A549 (cell line): ENCODE results near the gene MPPED2. TPM values are rescaled to one million over a fixed set of nuclear protein-coding genes. Genes with fewer than 3 reads are reported as not detected.

ENCODE experiments used
- ATAC-seq, 2 experiments: fragments of 200-7000 bp in 1 of 2; fragments of >200 bp in 1 of 2; cut with Nextera tagmentation in 1 of 2; cut with Tn5 transposase in 1 of 2; 3 replicates each; pipeline versions ENCODE4 v1.8.0 to v1.9.1; 2018 to 2020; ENCODE audit warnings: mild to moderate bottlenecking in 1 of 2, moderate library complexity in 1 of 2
- CTCF ChIA-PET: fragments of 300-600 bp; sonication (Branson Sonifier 250); formaldehyde crosslinking; extraction: SDS; loops from one replicate; lab custom pipeline; 2021; ENCODE audit warnings: antibody characterized with exemption, inconsistent platforms; lab: Yijun Ruan, JAX
- POLR2A ChIA-PET: fragments of 350-600 bp; formaldehyde crosslinking; extraction: SDS; loops from one replicate; lab custom pipeline; 2021; ENCODE audit warnings: antibody characterized with exemption, inconsistent platforms; lab: Yijun Ruan, JAX
- DNase-seq, 2 experiments: peaks; one replicate each; pipeline versions ENCODE4 v3.0.0 to v3.0.0-alpha.2; 2011 to 2016; ENCODE audit warnings: low read depth in 1 of 2, low spot score in 1 of 2
- FAIRE-seq: peaks from 2 replicates; lab custom pipeline; 2011; peaks lifted over from hg19 to GRCh38; lab: Jason Lieb, UNC
- H3K27ac ChIP-seq, 2 experiments: fragments of >200 bp; sonication (Bioruptor Twin); formaldehyde crosslinking; 3 replicates each; pipeline ENCODE4 v1.5.1; 2016 to 2017
- H3K4me1 ChIP-seq: fragments of >200 bp; sonication (Bioruptor Twin); formaldehyde crosslinking; 3 replicates; pipeline ENCODE4 v1.6.1; 2016
- H3K4me2 ChIP-seq: fragments of >200 bp; sonication (Bioruptor Twin); formaldehyde crosslinking; 3 replicates; pipeline ENCODE4 v1.6.1; 2016
- H3K4me3 ChIP-seq: fragments of >200 bp; sonication (Bioruptor Twin); formaldehyde crosslinking; 3 replicates; pipeline ENCODE4 v1.5.1; 2016
- H3K9me3 ChIP-seq: fragments of >200 bp; sonication (Bioruptor Twin); formaldehyde crosslinking; 3 replicates; pipeline ENCODE4 v1.6.1; 2016
- BCL3 ChIP-seq: fragments of >200 bp; sonication (Bioruptor Twin); formaldehyde crosslinking; IDR thresholded peaks from 3 replicates; pipeline ENCODE4 v1.6.1; 2016
- CBX2 ChIP-seq: fragments of 200-600 bp; sonication (generic); IDR thresholded peaks from 2 replicates; pipeline ENCODE4 v1.6.1; 2016; ENCODE audit warnings: low read depth, mild to moderate bottlenecking, borderline replicate concordance
- CHD4 ChIP-seq: fragments of 200-600 bp; sonication (generic); IDR thresholded peaks from 2 replicates; pipeline ENCODE4 v1.6.1; 2016; ENCODE audit warnings: antibody characterized with exemption, mild to moderate bottlenecking, borderline replicate concordance
- E2F6 ChIP-seq: IDR thresholded peaks from 2 replicates; pipeline ENCODE4 v1.6.1; 2012; ENCODE audit warnings: low read depth, borderline replicate concordance
- ELK1 ChIP-seq: fragments of 150-350 bp; IDR thresholded peaks from 2 replicates; pipeline ENCODE4 v1.6.1; 2014; ENCODE audit warnings: low read depth, mild to moderate bottlenecking, low read length
- EP300 ChIP-seq, 2 experiments: fragments of >200 bp; sonication (Bioruptor Twin); formaldehyde crosslinking; IDR thresholded peaks; 2 replicates in 1 of 2; 3 replicates in 1 of 2; pipeline ENCODE4 v1.6.1; 2016 to 2017
- FOXS1 ChIP-seq: fragments of 250-450 bp; sonication (Bioruptor Pico); IDR thresholded peaks from 2 replicates; pipeline ENCODE4 v1.5.0; 2020; ENCODE audit warnings: mild to moderate bottlenecking, moderate library complexity
- HEYL ChIP-seq: fragments of 250-450 bp; sonication (Bioruptor Pico); IDR thresholded peaks from 2 replicates; pipeline ENCODE4 v1.8.0; 2021; ENCODE audit warnings: mild to moderate bottlenecking, moderate library complexity
- HOXA7 ChIP-seq: fragments of 250-450 bp; sonication (Bioruptor Pico); IDR thresholded peaks from 2 replicates; pipeline ENCODE4 v1.5.0; 2020; ENCODE audit warnings: mild to moderate bottlenecking, moderate library complexity
- JUN ChIP-seq, 2 experiments: fragments of >200 bp; sonication (Bioruptor Twin); formaldehyde crosslinking; IDR thresholded peaks; 2 replicates in 1 of 2; 3 replicates in 1 of 2; pipeline ENCODE4 v1.6.1; 2016 to 2017
- MAZ ChIP-seq: fragments of 150-350 bp; IDR thresholded peaks from 2 replicates; pipeline ENCODE4 v1.6.1; 2014; ENCODE audit warnings: antibody characterized with exemption, low read depth, low read length, borderline replicate concordance
- NR3C1 ChIP-seq: fragments of >200 bp; sonication (Bioruptor Twin); formaldehyde crosslinking; IDR thresholded peaks from 3 replicates; pipeline ENCODE4 v1.6.1; 2017
- RAD21 ChIP-seq, 2 experiments: fragments of >200 bp in 1 of 2; sonication (Bioruptor Twin) in 1 of 2; formaldehyde crosslinking in 1 of 2; IDR thresholded peaks in 1 of 2; conservative IDR thresholded peaks in 1 of 2; 2 replicates in 1 of 2; 3 replicates in 1 of 2; pipeline ENCODE4 v1.6.1; 2012 to 2018; ENCODE audit warnings: inconsistent platforms in 1 of 2
- RARB ChIP-seq: fragments of 250-450 bp; sonication (Bioruptor Pico); IDR thresholded peaks from 2 replicates; pipeline ENCODE4 v1.8.0; 2021; ENCODE audit warnings: mild to moderate bottlenecking, moderate library complexity
- RCOR1 ChIP-seq: fragments of 150-350 bp; IDR thresholded peaks from 2 replicates; pipeline ENCODE4 v1.6.1; 2014; ENCODE audit warnings: antibody characterized with exemption, low read length, low read depth
- REST ChIP-seq: fragments of 200-600 bp; sonication (generic); IDR thresholded peaks from 2 replicates; pipeline ENCODE4 v1.6.1; 2016; ENCODE audit warnings: antibody characterized with exemption, mild to moderate bottlenecking, moderate library complexity
- SREBF2 ChIP-seq: fragments of 450-650 bp; IDR thresholded peaks from 2 replicates; pipeline ENCODE4 v1.6.1; 2014; ENCODE audit warnings: mild to moderate bottlenecking, moderate library complexity
- TP53 ChIP-seq: fragments of 250-450 bp; sonication (Bioruptor Pico); IDR thresholded peaks from 2 replicates; pipeline ENCODE4 v1.5.0; 2021; ENCODE audit warnings: mild to moderate bottlenecking, moderate library complexity
- USF2 ChIP-seq: fragments of 450-650 bp; IDR thresholded peaks from 2 replicates; pipeline ENCODE4 v1.6.1; 2014; ENCODE audit warnings: antibody characterized with exemption
- ZC3H11A ChIP-seq: fragments of 450-650 bp; IDR thresholded peaks from 2 replicates; pipeline ENCODE4 v1.6.1; 2014; ENCODE audit warnings: antibody characterized with exemption, mild to moderate bottlenecking
- ZSCAN20 ChIP-seq: fragments of 250-450 bp; sonication (Bioruptor Pico); IDR thresholded peaks from 2 replicates; pipeline ENCODE4 v1.8.0; 2022; ENCODE audit warnings: mild to moderate bottlenecking, moderate library complexity
- WGBS: methylation state at CpG from one replicate; pipeline ENCODE4 v1.1.6; 2017; ENCODE audit errors: missing lambda C conversion rate; 5-methylcytosine and 5-hydroxymethylcytosine counted together
- polyA plus RNA-seq, 4 experiments: library from polyadenylated mRNA; depleted of rRNA in 3 of 4; stranded (reverse); fragments of >200 nt; fragmentation: RNase III in 1 of 4; extraction: RNeasy Plus Mini Kit Qiagen cat#74134 plus additional on column Dnase treatment in 1 of 4; gene quantifications; 2 replicates in 3 of 4; 3 replicates in 1 of 4; pipeline ENCODE4 v1.2.3, GENCODE V29; 2011 to 2017

MPPED2 gene
- polyA plus RNA-seq, 2 of the 4 experiments (the other 2 are of a cell fraction), result not detected

GRCh38 chr11:30455025-30455424, 131.1 kb downstream of the MPPED2 start:
- H3K27ac ChIP-seq, result no peak overlapping the region
- ChIA-PET CTCF (no interaction called here), POLR2A (no interaction called here)
- H3K4me2 ChIP-seq, result no peak overlapping the region
- no peak overlapping the region for H3K4me3 ChIP-seq
- DNase-seq (no peak), ATAC-seq (no peak), FAIRE-seq (no peak)
- no peaks in the 10 kb centered on the region for H3K4me1 ChIP-seq
- WGBS, result 2% methylated on average over 2 of the region's 2 CpGs
- no peaks in the 10 kb centered on the region for H3K9me3 ChIP-seq
- TF ChIP-seq TP53 (CRISPR knock-in tag) (no peak), USF2 (no peak), EP300 (IDR thresholded peaks at IDR 0.05) (no peak)

GRCh38 chr11:30454541-30454940, 131.6 kb downstream of the MPPED2 start:
- no peak for DNase-seq
- TF ChIP-seq TP53 (CRISPR knock-in tag), result no peak
- TF ChIP-seq HOXA7, result no peak
- TF ChIP-seq RAD21 (conservative IDR thresholded peaks at IDR 0.05 in 1 of 2, IDR thresholded peaks at IDR 0.05 in 1 of 2), result no peak
- TF ChIP-seq E2F6, result no peak
- TF ChIP-seq FOXS1 (CRISPR knock-in tag), result no peak
- TF ChIP-seq, all 56 proteins: peak for 0
- Histone ChIP-seq H3K9me3 (no peaks in the 10 kb centered on the region), H3K4me2 (no peak overlapping the region), H3K4me1 (no peaks in the 10 kb centered on the region), H3K4me3 (no peak overlapping the region), H3K27ac (no peak overlapping the region)
- no peak for ATAC-seq
- WGBS, result 2% methylated on average over 2 of the region's 2 CpGs
- ChIA-PET POLR2A (no interaction called here), CTCF (no interaction called here)
- FAIRE-seq, result no peak

GRCh38 chr11:30454111-30454510, 132.0 kb downstream of the MPPED2 start:
- TF ChIP-seq ZC3H11A (no peak), RCOR1 (no peak), RARB (no peak), SREBF2 (no peak), JUN (IDR thresholded peaks at IDR 0.05) (no peak), CHD4 (no peak), MAZ (no peak), HEYL (CRISPR knock-in tag) (no peak), E2F6 (no peak), ELK1 (no peak)
- FAIRE-seq (no peak), DNase-seq (no peak), ATAC-seq (no peak)
- CTCF ChIA-PET, result no interaction called here
- Histone ChIP-seq H3K27ac (no peak overlapping the region), H3K4me2 (no peak overlapping the region), H3K4me3 (no peak overlapping the region), H3K9me3 (no peaks in the 10 kb centered on the region), H3K4me1 (no peaks in the 10 kb centered on the region)
- POLR2A ChIA-PET, result no interaction called here
- WGBS, result 11% methylated on average over 5 of the region's 5 CpGs

GRCh38 chr11:30453705-30454104, 132.4 kb downstream of the MPPED2 start:
- Histone ChIP-seq H3K27ac (no peak overlapping the region), H3K4me2 (no peak overlapping the region), H3K9me3 (no peaks in the 10 kb centered on the region), H3K4me1 (no peaks in the 10 kb centered on the region), H3K4me3 (no peak overlapping the region)
- POLR2A ChIA-PET, result no interaction called here
- ATAC-seq, result no peak
- no peak for DNase-seq
- FAIRE-seq, result no peak
- WGBS, result 13% methylated on average over 1 of the region's 1 CpG
- TF ChIP-seq CBX2, result no peak
- no peak for TF ChIP-seq REST
- no peak for TF ChIP-seq NR3C1
- TF ChIP-seq BCL3, result no peak
- TF ChIP-seq ZSCAN20 (CRISPR knock-in tag), result no peak
- TF ChIP-seq JUN (IDR thresholded peaks at IDR 0.05), result no peak
- no peak for TF ChIP-seq RAD21 (conservative IDR thresholded peaks at IDR 0.05 in 1 of 2, IDR thresholded peaks at IDR 0.05 in 1 of 2)
- TF ChIP-seq USF2, result no peak
- CTCF ChIA-PET, result no interaction called here
